OCI-LY7 (cell line): ENCODE results near the gene CACNA1I.

Experiments
- EZH2phosphoT487 ChIP-seq: fragments of 200-600 bp; sonication (generic); IDR thresholded peaks from 2 replicates; pipeline ENCODE4 v1.6.1; 2018; ENCODE audit warnings: low read depth, borderline replicate concordance, mild to moderate bottlenecking, mixed run types, antibody characterized with exemption, low read length, moderate library complexity, mixed read lengths
- TF ChIP-seq, protein P1 (sequence below): fragments of 200-600 bp; sonication (generic); conservative IDR thresholded peaks from 2 replicates; pipeline ENCODE4 v1.5.1; 2014; ENCODE audit warnings: mild to moderate bottlenecking, antibody characterized with exemption, low read length, moderate library complexity, mixed read lengths

DNA sequence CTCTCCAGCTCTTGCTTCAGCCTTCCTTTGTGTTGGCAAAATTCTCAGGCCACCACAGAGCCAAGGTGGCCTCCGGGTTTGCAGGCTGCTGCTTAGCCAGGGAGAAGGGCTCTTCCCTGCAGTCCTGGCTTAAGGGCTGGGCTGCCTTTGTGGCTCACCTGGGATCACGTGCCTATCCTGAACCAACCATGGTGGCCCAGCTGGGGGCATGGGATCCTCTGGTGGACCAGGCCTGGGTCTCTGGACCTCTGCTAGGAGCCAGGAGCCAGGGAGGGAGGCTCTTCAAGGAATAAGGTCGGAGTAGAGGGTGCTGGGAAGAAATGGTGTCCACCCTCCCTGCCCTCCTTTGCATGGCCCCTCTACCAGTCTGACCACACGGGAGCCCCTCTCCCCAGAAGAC lies 43.9 kb downstream of the CACNA1I start:
- TF ChIP-seq, protein P1, sequence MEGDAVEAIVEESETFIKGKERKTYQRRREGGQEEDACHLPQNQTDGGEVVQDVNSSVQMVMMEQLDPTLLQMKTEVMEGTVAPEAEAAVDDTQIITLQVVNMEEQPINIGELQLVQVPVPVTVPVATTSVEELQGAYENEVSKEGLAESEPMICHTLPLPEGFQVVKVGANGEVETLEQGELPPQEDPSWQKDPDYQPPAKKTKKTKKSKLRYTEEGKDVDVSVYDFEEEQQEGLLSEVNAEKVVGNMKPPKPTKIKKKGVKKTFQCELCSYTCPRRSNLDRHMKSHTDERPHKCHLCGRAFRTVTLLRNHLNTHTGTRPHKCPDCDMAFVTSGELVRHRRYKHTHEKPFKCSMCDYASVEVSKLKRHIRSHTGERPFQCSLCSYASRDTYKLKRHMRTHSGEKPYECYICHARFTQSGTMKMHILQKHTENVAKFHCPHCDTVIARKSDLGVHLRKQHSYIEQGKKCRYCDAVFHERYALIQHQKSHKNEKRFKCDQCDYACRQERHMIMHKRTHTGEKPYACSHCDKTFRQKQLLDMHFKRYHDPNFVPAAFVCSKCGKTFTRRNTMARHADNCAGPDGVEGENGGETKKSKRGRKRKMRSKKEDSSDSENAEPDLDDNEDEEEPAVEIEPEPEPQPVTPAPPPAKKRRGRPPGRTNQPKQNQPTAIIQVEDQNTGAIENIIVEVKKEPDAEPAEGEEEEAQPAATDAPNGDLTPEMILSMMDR: no peak
- no peak for TF ChIP-seq EZH2phosphoT487
